SK-N-SH (cell line): ENCODE measurements around the gene MC1R.

Experiments
- CTCF ChIP-seq: fragments of 200-600 bp; sonication (generic); IDR thresholded peaks from 2 replicates; pipeline ENCODE4 v1.6.1; 2017; ENCODE audit warnings: antibody characterized with exemption, mild to moderate bottlenecking, moderate library complexity
- FOXJ3 ChIP-seq: sonication (generic); formaldehyde crosslinking; IDR thresholded peaks from 2 replicates; pipeline ENCODE4 v1.5.1; 2020; ENCODE audit warnings: mild to moderate bottlenecking, missing genetic modification reagents
- MXI1 ChIP-seq: IDR thresholded peaks from 2 replicates; pipeline ENCODE4 v1.6.1; 2012; ENCODE audit warnings: mild to moderate bottlenecking, low read depth, low read length, improper control_type of control experiment
- RFX5 ChIP-seq: IDR thresholded peaks from 2 replicates; pipeline ENCODE4 v1.6.1; 2012; ENCODE audit warnings: mild to moderate bottlenecking, improper control_type of control experiment, low read length
- YY1 ChIP-seq: IDR thresholded peaks from 2 replicates; pipeline ENCODE4 v1.4.0; 2012; ENCODE audit warnings: low read depth, mild to moderate bottlenecking
- TF ChIP-seq, protein P1 (sequence below): IDR thresholded peaks from 2 replicates; pipeline ENCODE4 v1.4.0; 2012; ENCODE audit warnings: low read depth, borderline replicate concordance

DNA sequence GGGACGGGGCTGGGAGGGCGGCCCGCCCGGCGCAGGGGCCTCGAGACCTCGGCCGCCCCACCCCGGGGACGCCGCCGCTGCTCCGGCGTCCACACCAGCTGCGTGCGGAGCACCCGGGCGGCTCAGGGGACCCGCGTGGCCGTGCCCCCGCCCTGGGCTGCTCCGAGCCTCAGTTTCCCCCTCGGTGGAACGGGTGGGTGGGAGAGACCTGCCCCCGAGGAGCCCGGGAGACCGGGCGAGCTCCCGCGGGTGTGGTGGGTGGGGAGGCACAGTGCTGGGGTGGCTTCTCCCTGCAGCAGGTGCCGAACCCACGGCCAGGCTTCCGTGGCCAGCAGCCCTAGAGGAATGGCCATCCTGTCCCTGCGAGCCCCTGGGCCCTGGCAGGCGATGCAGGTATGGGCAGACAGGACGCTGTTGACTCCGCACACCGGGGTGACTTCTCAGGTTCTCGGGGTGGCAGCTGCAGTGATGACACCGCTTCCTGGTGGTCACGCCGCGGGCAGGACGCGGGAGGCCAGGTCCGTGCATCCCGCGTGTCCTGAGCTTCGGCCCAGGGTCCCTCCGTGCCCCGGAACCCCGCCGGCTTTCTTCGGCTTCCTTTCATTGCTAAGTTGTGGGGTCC lies 30.6 kb downstream of the MC1R start:
- TF ChIP-seq CTCF (no peak), RFX5 (no peak), FOXJ3 (CRISPR knock-in tag) (no peak), YY1 (no peak), MXI1 (no peak)
- TF ChIP-seq, protein P1, sequence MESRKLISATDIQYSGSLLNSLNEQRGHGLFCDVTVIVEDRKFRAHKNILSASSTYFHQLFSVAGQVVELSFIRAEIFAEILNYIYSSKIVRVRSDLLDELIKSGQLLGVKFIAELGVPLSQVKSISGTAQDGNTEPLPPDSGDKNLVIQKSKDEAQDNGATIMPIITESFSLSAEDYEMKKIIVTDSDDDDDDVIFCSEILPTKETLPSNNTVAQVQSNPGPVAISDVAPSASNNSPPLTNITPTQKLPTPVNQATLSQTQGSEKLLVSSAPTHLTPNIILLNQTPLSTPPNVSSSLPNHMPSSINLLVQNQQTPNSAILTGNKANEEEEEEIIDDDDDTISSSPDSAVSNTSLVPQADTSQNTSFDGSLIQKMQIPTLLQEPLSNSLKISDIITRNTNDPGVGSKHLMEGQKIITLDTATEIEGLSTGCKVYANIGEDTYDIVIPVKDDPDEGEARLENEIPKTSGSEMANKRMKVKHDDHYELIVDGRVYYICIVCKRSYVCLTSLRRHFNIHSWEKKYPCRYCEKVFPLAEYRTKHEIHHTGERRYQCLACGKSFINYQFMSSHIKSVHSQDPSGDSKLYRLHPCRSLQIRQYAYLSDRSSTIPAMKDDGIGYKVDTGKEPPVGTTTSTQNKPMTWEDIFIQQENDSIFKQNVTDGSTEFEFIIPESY = no peak
